ENCODE data around the gene CLTC.
A peak's percentile ranks its signal among the peaks of the same experiment; 100 is the strongest.
"Not testable (repeated sequence)": the region's sequence is repeated elsewhere in the genome, so short reads cannot be mapped to it uniquely, and the experiment has no call there.

Gene CLTC

GRCh38 chr17:59619298-59620063 is at the start of gene CLTC:
Gene CLTC (plus strand): TSS chr17:59619895. CDS start chr17:59620132, 237 bp downstream.
- peak; percentile 84 to 91 (median 87) for DNase-seq (ENCODE audit: low read depth in 2 of 3, low spot score in 2 of 3)

- DNase-seq (ENCODE audit: low read depth in 2 of 3, low spot score in 2 of 3), result no peak
Measured at GRCh38 chr17:59572301-59572924, 47.3 kb upstream of the CLTC start.

- DNase-seq (ENCODE audit: low read depth in 2 of 3, low spot score in 2 of 3), result not testable (repeated sequence)
Measured at GRCh38 chr17:59584168-59584567, 35.5 kb upstream of the CLTC start.

GRCh38 chr17:59600169-59600568 is 19.5 kb upstream of the CLTC start:
- no peak for DNase-seq (ENCODE audit: low read depth in 2 of 3, low spot score in 2 of 3)

- no peak for DNase-seq (ENCODE audit: low read depth in 2 of 3, low spot score in 2 of 3)
Measured at GRCh38 chr17:59601130-59601529, 18.6 kb upstream of the CLTC start.

- DNase-seq (ENCODE audit: low read depth in 2 of 3, low spot score in 2 of 3), result no peak
Measured at GRCh38 chr17:59607061-59607460, 12.6 kb upstream of the CLTC start.

- peak in 1 of 3 experiments; percentile 4 for DNase-seq (ENCODE audit: low read depth in 2 of 3, low spot score in 2 of 3)
Measured at GRCh38 chr17:59607817-59608403, 11.8 kb upstream of the CLTC start.

- DNase-seq (ENCODE audit: low read depth in 2 of 3, low spot score in 2 of 3), result no peak
Measured at GRCh38 chr17:59611503-59611902, 8.2 kb upstream of the CLTC start.

GRCh38 chr17:59616253-59616920 is 3.3 kb upstream of the CLTC start:
- no peak for DNase-seq (ENCODE audit: low read depth in 2 of 3, low spot score in 2 of 3)

- no peak for DNase-seq (ENCODE audit: low read depth in 2 of 3, low spot score in 2 of 3)
Measured at GRCh38 chr17:59617156-59617732, 2.5 kb upstream of the CLTC start.

- no peak for DNase-seq (ENCODE audit: low read depth in 2 of 3, low spot score in 2 of 3)
Measured at GRCh38 chr17:59619035-59619297, 729 bp upstream of the CLTC start.

GRCh38 chr17:59620064-59620359 is 317 bp downstream of the CLTC start:
- DNase-seq (ENCODE audit: low read depth in 2 of 3, low spot score in 2 of 3), result no peak

GRCh38 chr17:59620518-59621259 is 994 bp downstream of the CLTC start:
- DNase-seq (ENCODE audit: low read depth in 2 of 3, low spot score in 2 of 3), result peak in 1 of 3 experiments; percentile 21

GRCh38 chr17:59621771-59622170 is 2.1 kb downstream of the CLTC start:
- DNase-seq (ENCODE audit: low read depth in 2 of 3, low spot score in 2 of 3), result no peak

GRCh38 chr17:59623151-59623550 is 3.5 kb downstream of the CLTC start:
- no peak for DNase-seq (ENCODE audit: low read depth in 2 of 3, low spot score in 2 of 3)

- DNase-seq (ENCODE audit: low read depth in 2 of 3, low spot score in 2 of 3), result no peak
Measured at GRCh38 chr17:59626756-59627155, 7.1 kb downstream of the CLTC start.

GRCh38 chr17:59627274-59627673 is 7.6 kb downstream of the CLTC start:
- DNase-seq (ENCODE audit: low read depth in 2 of 3, low spot score in 2 of 3), result no peak

- no peak for DNase-seq (ENCODE audit: low read depth in 2 of 3, low spot score in 2 of 3)
Measured at GRCh38 chr17:59627770-59628171, 8.1 kb downstream of the CLTC start.

GRCh38 chr17:59629174-59629573 is 9.5 kb downstream of the CLTC start:
- no peak for DNase-seq (ENCODE audit: low read depth in 2 of 3, low spot score in 2 of 3)

GRCh38 chr17:59631276-59631675 is 11.6 kb downstream of the CLTC start:
- DNase-seq (ENCODE audit: low read depth in 2 of 3, low spot score in 2 of 3), result no peak

- no peak for DNase-seq (ENCODE audit: low read depth in 2 of 3, low spot score in 2 of 3)
Measured at GRCh38 chr17:59632398-59632797, 12.7 kb downstream of the CLTC start.

Data from activated CD8-positive, alpha-beta memory T cell treated with anti-CD3 and anti-CD28 coated beads for 48 hours (primary cell).